ENCODE data around the gene NUDT12.

- TF ChIP-seq, protein P1, sequence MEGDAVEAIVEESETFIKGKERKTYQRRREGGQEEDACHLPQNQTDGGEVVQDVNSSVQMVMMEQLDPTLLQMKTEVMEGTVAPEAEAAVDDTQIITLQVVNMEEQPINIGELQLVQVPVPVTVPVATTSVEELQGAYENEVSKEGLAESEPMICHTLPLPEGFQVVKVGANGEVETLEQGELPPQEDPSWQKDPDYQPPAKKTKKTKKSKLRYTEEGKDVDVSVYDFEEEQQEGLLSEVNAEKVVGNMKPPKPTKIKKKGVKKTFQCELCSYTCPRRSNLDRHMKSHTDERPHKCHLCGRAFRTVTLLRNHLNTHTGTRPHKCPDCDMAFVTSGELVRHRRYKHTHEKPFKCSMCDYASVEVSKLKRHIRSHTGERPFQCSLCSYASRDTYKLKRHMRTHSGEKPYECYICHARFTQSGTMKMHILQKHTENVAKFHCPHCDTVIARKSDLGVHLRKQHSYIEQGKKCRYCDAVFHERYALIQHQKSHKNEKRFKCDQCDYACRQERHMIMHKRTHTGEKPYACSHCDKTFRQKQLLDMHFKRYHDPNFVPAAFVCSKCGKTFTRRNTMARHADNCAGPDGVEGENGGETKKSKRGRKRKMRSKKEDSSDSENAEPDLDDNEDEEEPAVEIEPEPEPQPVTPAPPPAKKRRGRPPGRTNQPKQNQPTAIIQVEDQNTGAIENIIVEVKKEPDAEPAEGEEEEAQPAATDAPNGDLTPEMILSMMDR (IDR thresholded peaks at IDR 0.05; ENCODE audit: low read depth, low read length): no peak
- TF ChIP-seq POLR2A (IDR thresholded peaks at IDR 0.05; ENCODE audit: extremely low read depth, insufficient read length) (no peak), MYC (IDR thresholded peaks at IDR 0.05; ENCODE audit: low read depth, low read length) (no peak)
These were observed 37.5 kb upstream of the NUDT12 start for GRCh38 chr5:103600086-103600485.
